HL-60 (cell line): ENCODE results near the gene KYNU.
"Not testable (repeated sequence)": the region's sequence is repeated elsewhere in the genome, so short reads cannot be mapped to it uniquely, and the experiment has no call there.

ENCODE experiments used
- CTCF ChIP-seq: IDR thresholded peaks from one replicate; pipeline ENCODE4 v1.5.1; 2011; ENCODE audit warnings: low read length, control low read depth, inconsistent platforms; ENCODE audit not compliant: insufficient read depth
- GABPA ChIP-seq: IDR thresholded peaks from 2 replicates; pipeline ENCODE4 v1.6.1; 2012; ENCODE audit warnings: low read depth
- POLR2AphosphoS5 ChIP-seq: IDR thresholded peaks from 2 replicates; pipeline ENCODE4 v1.6.1; 2012; ENCODE audit warnings: low read depth
- REST ChIP-seq: IDR thresholded peaks from 2 replicates; pipeline ENCODE4 v1.6.1; 2012; ENCODE audit warnings: low read depth; ENCODE audit not compliant: insufficient replicate concordance
- SPI1 ChIP-seq: IDR thresholded peaks from 2 replicates; pipeline ENCODE4 v1.6.1; 2012; ENCODE audit warnings: low read depth, mild to moderate bottlenecking, borderline replicate concordance

GRCh38 chr2:142950323-142950722, 72.9 kb downstream of the KYNU start:
- TF ChIP-seq CTCF, REST, POLR2AphosphoS5, GABPA, SPI1: not testable (repeated sequence)
